ENCODE results near the gene KRT73.

GRCh38 chr12:52577316-52577715 is 41.0 kb downstream of the KRT73 start:
- TF ChIP-seq MTA3 (IDR thresholded peaks at IDR 0.05; ENCODE audit: borderline replicate concordance) (no peak), U2AF2 (optimal IDR thresholded peaks at IDR 0.05; ENCODE audit: low read depth, low read length) (no peak), ZNF263 (CRISPR knock-in tag; IDR thresholded peaks at IDR 0.05; ENCODE audit: borderline replicate concordance) (no peak), CEBPZ (IDR thresholded peaks at IDR 0.05; ENCODE audit: borderline replicate concordance, low read depth, low read length) (no peak), CTCF (IDR thresholded peaks at IDR 0.05 in 2 of 3, conservative IDR thresholded peaks at IDR 0.05 in 1 of 3; ENCODE audit: insufficient read depth in 2 of 3, low read depth in 1 of 3, low read length in 3 of 3) (no peak), HNRNPH1 (optimal IDR thresholded peaks at IDR 0.05; ENCODE audit: low read depth, low read length) (no peak), NEUROD1 (IDR thresholded peaks at IDR 0.05; ENCODE audit: borderline replicate concordance, low read depth, low read length, partially characterized antibody) (no peak), POLR2A (conservative IDR thresholded peaks at IDR 0.05) (no peak), NR2C2 (CRISPR knock-in tag; IDR thresholded peaks at IDR 0.05) (no peak), NR2C2 (tag; IDR thresholded peaks at IDR 0.05) (no peak), NFE2L1 (tag; IDR thresholded peaks at IDR 0.05; ENCODE audit: borderline replicate concordance, low read depth) (no peak), EZH2 (IDR thresholded peaks at IDR 0.05; ENCODE audit: borderline replicate concordance, low read depth, low read length) (no peak), REST (IDR thresholded peaks at IDR 0.05; ENCODE audit: borderline replicate concordance) (no peak), REST (CRISPR knock-in tag; IDR thresholded peaks at IDR 0.05; ENCODE audit: low read depth) (no peak)
- TF ChIP-seq, protein P1, sequence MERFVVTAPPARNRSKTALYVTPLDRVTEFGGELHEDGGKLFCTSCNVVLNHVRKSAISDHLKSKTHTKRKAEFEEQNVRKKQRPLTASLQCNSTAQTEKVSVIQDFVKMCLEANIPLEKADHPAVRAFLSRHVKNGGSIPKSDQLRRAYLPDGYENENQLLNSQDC (CRISPR knock-in tag; IDR thresholded peaks at IDR 0.05), result no peak
- TF ChIP-seq, protein P2, sequence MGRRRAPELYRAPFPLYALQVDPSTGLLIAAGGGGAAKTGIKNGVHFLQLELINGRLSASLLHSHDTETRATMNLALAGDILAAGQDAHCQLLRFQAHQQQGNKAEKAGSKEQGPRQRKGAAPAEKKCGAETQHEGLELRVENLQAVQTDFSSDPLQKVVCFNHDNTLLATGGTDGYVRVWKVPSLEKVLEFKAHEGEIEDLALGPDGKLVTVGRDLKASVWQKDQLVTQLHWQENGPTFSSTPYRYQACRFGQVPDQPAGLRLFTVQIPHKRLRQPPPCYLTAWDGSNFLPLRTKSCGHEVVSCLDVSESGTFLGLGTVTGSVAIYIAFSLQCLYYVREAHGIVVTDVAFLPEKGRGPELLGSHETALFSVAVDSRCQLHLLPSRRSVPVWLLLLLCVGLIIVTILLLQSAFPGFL (CRISPR knock-in tag; IDR thresholded peaks at IDR 0.05), result no peak
